Naive thymus-derived CD4-positive, alpha-beta T cell (primary cell): Measurements from ENCODE around the gene ABCB11. TPM values are rescaled to one million over a fixed set of nuclear protein-coding genes. Genes with fewer than 3 reads are reported as not detected.
"Not testable (repeated sequence)": the region's sequence is repeated elsewhere in the genome, so short reads cannot be mapped to it uniquely, and the experiment has no call there.

ENCODE experiments used
- ATAC-seq: fragments of 150-1000 bp; cut with Tn5 transposase; 2 replicates; pipeline ENCODE4 v1.10.0; 2021; ENCODE audit warnings: mild to moderate bottlenecking, moderate library complexity
- CTCF ChIA-PET: fragments of 350-600 bp; sonication (Branson Sonifier 250); formaldehyde crosslinking; loops from one replicate; lab custom pipeline; 2021; ENCODE audit warnings: antibody characterized with exemption; lab: Charles Lee
- POLR2A ChIA-PET: fragments of 350-600 bp; sonication (Branson Sonifier 250); formaldehyde crosslinking; loops from one replicate; lab custom pipeline; 2021; ENCODE audit warnings: antibody characterized with exemption, inconsistent platforms; lab: Charles Lee
- DNase-seq, 9 donors: peaks; one replicate each; pipeline versions ENCODE4 v3.0.0 to v3.0.0-alpha.2; 2020 to 2022; ENCODE audit warnings: mixed read lengths in 1 of 9
- H3K27ac ChIP-seq: one replicate; pipeline ENCODE4 v1.7.0; 2013; ENCODE audit warnings: mild to moderate bottlenecking, low read depth, low read length, moderate library complexity
- H3K27me3 ChIP-seq, 2 donors: one replicate each; pipeline ENCODE4 v1.7.0; 2013; ENCODE audit warnings: low read length in 2 of 2, mild to moderate bottlenecking in 2 of 2, moderate library complexity in 2 of 2; ENCODE audit not compliant: control insufficient read depth in 2 of 2, insufficient read depth in 2 of 2
- H3K36me3 ChIP-seq, 3 experiments: 1 replicate in 2 of 3; 2 replicates in 1 of 3; pipeline ENCODE4 v1.7.0; 2013; ENCODE audit warnings: low read length in 3 of 3, mild to moderate bottlenecking in 3 of 3, moderate library complexity in 1 of 3; ENCODE audit not compliant: insufficient read depth in 3 of 3, control insufficient read depth in 2 of 3
- H3K4me1 ChIP-seq, 2 donors: one replicate each; pipeline ENCODE4 v1.7.0; 2013; ENCODE audit warnings: low read length in 2 of 2, mild to moderate bottlenecking in 2 of 2, moderate library complexity in 1 of 2; ENCODE audit not compliant: control insufficient read depth in 2 of 2, insufficient read depth in 2 of 2
- H3K4me3 ChIP-seq: 2 replicates; pipeline ENCODE4 v1.7.0; 2013; ENCODE audit warnings: mild to moderate bottlenecking, low read length
- H3K9me3 ChIP-seq, 3 experiments: 1 replicate in 2 of 3; 2 replicates in 1 of 3; pipeline ENCODE4 v1.7.0; 2013; ENCODE audit warnings: low read length in 3 of 3; ENCODE audit not compliant: control insufficient read depth in 2 of 3
- H3K27ac Mint-ChIP-seq, 9 donors: one replicate each; pipeline ENCODE4 v1.8.0; 2020 to 2022; ENCODE audit warnings: mixed read lengths in 9 of 9, mild to moderate bottlenecking in 8 of 9, moderate library complexity in 5 of 9, inconsistent platforms in 2 of 9
- H3K27me3 Mint-ChIP-seq, 5 donors: one replicate each; pipeline ENCODE4 v1.8.0; 2021 to 2022; ENCODE audit warnings: mixed read lengths in 5 of 5, mild to moderate bottlenecking in 1 of 5
- H3K36me3 Mint-ChIP-seq, 5 donors: one replicate each; pipeline ENCODE4 v1.8.0; 2020 to 2022; ENCODE audit warnings: mixed read lengths in 5 of 5, mild to moderate bottlenecking in 3 of 5, inconsistent platforms in 1 of 5
- H3K4me1 Mint-ChIP-seq, 7 donors: one replicate each; pipeline ENCODE4 v1.8.0; 2020 to 2022; ENCODE audit warnings: mixed read lengths in 7 of 7, mild to moderate bottlenecking in 3 of 7, inconsistent platforms in 1 of 7
- H3K4me3 Mint-ChIP-seq, 10 donors: one replicate each; pipeline ENCODE4 v1.8.0; 2020 to 2022; ENCODE audit warnings: mild to moderate bottlenecking in 10 of 10, mixed read lengths in 10 of 10, moderate library complexity in 6 of 10, inconsistent platforms in 2 of 10
- H3K9me3 Mint-ChIP-seq, 11 donors: one replicate each; pipeline ENCODE4 v1.8.0; 2020 to 2022; ENCODE audit warnings: mixed read lengths in 11 of 11, mild to moderate bottlenecking in 4 of 11, inconsistent platforms in 1 of 11, moderate library complexity in 1 of 11
- intact Hi-C, 2 donors: fragments of 100-400 bp; cut with micrococcal nuclease; formaldehyde crosslinking; loops; one replicate each; pipeline ENCODE4 v1.15.1; 2023
- polyA plus RNA-seq, 2 donors: library from polyadenylated mRNA; unstranded; fragments of 300-500 nt; fragmentation: Illumina TruSeq; gene quantifications; one replicate each; pipeline ENCODE4 v1.2.3, GENCODE V29; 2021
- total RNA-seq, 6 experiments: library from RNA in 5 of 6; stranded (reverse) in 5 of 6; gene quantifications; 1 replicate in 5 of 6; 2 replicates in 1 of 6; pipeline ENCODE4 v1.2.3 and lab custom pipeline; 2021 to 2026

ABCB11 gene
- total and polyA plus RNA-seq, 7 experiments from 2014 or later, result not detected

DNA sequence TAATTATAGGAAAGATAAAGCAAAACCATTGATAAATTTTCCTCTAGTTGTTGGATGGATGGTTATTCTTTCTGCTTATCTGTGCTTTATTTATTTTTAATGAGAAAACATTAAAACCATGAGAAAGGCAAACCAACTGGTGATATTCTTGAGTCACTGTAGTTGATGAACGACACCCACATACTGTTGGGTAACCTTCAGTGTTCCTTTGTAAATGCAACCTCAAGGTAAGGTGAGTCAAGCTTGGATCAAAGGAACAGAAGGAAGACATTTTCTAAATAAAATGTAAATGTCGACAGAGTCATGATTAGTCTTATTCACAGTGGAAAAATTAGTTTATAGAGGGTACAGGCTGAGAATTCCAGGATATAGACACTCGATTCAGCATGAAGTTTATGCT is 12.7 kb downstream of the ABCB11 start:
- Histone ChIP-seq H3K4me3 (no peak overlapping the region), H3K4me1 (no peaks in the 10 kb centered on the region), H3K9me3 (no peaks in the 10 kb centered on the region), H3K27ac (no peak overlapping the region), H3K27me3 (no peaks in the 10 kb centered on the region), H3K36me3 (no peaks in the 10 kb centered on the region)
- peaks cover 0 to 4% (median 0%) of the 10 kb centered on the region in 11 donors for H3K9me3 Mint-ChIP-seq
- DNase-seq, result no peak
- POLR2A ChIA-PET, result no interaction called here
- intact Hi-C loops, result loop anchor here in 1 of 2 donors (5.0 kb wide), 1 partner anchor 89 kb away; no protein-coding TSS in a partner anchor
- H3K27ac Mint-ChIP-seq, result no peak overlapping the region
- no peak for ATAC-seq
- CTCF ChIA-PET, result no interaction called here
- H3K27me3 Mint-ChIP-seq, result peaks cover 0 to 10% (median 8%) of the 10 kb centered on the region in 5 donors
- no peak overlapping the region for H3K4me3 Mint-ChIP-seq
- peaks cover 0 to 4% (median 0%) of the 10 kb centered on the region in 5 donors for H3K36me3 Mint-ChIP-seq
- H3K4me1 Mint-ChIP-seq, result peaks cover 0 to 4% (median 0%) of the 10 kb centered on the region in 7 donors

DNA sequence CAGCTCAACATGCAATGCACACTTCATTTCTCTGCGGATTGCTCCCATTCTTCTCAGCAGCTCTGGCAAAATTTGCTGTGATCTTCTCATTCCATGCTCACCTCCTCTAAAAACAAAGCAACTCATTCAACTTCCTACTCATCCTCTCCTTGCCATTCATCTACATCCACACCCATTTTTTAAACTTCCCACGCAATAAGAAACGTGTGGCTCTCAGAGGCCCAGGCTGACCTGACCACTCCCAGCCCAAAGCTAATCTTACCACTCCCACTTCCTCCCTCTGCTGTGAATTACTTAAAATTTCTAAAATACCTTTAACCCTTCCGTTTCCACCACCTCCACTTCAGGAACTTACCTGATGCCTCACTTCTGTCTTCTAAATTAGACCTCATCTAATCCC is 15.2 kb downstream of the ABCB11 start:
- H3K36me3 Mint-ChIP-seq, result peaks cover 0 to 4% (median 0%) of the 10 kb centered on the region in 5 donors
- H3K9me3 Mint-ChIP-seq, result peaks cover 0 to 4% (median 0%) of the 10 kb centered on the region in 11 donors
- Histone ChIP-seq H3K36me3 (no peaks in the 10 kb centered on the region), H3K4me1 (no peaks in the 10 kb centered on the region), H3K4me3 (no peak overlapping the region), H3K27me3 (no peaks in the 10 kb centered on the region), H3K9me3 (no peaks in the 10 kb centered on the region), H3K27ac (no peak overlapping the region)
- H3K4me3 Mint-ChIP-seq, result no peak overlapping the region
- H3K4me1 Mint-ChIP-seq, result peaks cover 0 to 4% (median 0%) of the 10 kb centered on the region in 7 donors
- ChIA-PET POLR2A (no interaction called here), CTCF (no interaction called here)
- ATAC-seq (no peak), DNase-seq (no peak)
- peaks cover 0 to 10% (median 6%) of the 10 kb centered on the region in 5 donors for H3K27me3 Mint-ChIP-seq
- no peak overlapping the region for H3K27ac Mint-ChIP-seq
- intact Hi-C loops, result loop anchor here in 1 of 2 donors (5.0 kb wide), 1 partner anchor 91 kb away; no protein-coding TSS in a partner anchor

DNA sequence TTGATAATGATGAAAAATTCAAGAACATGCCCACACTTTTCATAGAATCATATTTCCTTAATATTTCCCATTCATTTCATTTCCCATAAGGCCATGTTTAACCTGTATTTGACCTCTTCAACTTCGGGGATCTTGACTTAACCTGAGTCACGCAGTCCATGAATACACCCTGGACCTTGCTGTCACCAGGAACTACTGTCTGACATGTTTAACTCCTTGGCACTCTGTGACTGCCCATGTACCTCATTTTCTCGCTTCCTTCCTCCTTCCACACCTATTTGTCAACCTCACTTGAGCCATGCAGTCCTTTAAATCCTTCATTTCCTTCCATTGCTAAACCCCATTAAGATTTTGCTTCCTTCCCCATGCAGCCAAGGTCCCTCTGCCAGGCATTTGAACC is 16.3 kb downstream of the ABCB11 start:
- Mint-ChIP-seq H3K4me3 (no peak overlapping the region), H3K27ac (no peak overlapping the region), H3K4me1 (peaks cover 0 to 4% (median 0%) of the 10 kb centered on the region in 7 donors), H3K9me3 (peaks cover 0 to 4% (median 0%) of the 10 kb centered on the region in 11 donors), H3K36me3 (peaks cover 0 to 4% (median 0%) of the 10 kb centered on the region in 5 donors), H3K27me3 (peaks cover 0 to 10% (median 5%) of the 10 kb centered on the region in 5 donors)
- Histone ChIP-seq H3K4me3 (no peak overlapping the region), H3K27ac (no peak overlapping the region), H3K4me1 (no peaks in the 10 kb centered on the region), H3K36me3 (no peaks in the 10 kb centered on the region), H3K27me3 (no peaks in the 10 kb centered on the region), H3K9me3 (no peaks in the 10 kb centered on the region)
- ChIA-PET CTCF (no interaction called here), POLR2A (no interaction called here)
- no peak for ATAC-seq
- no peak for DNase-seq
- intact Hi-C loops, result loop anchor here in 1 of 2 donors (5.0 kb wide), 1 partner anchor 93 kb away; no protein-coding TSS in a partner anchor

DNA sequence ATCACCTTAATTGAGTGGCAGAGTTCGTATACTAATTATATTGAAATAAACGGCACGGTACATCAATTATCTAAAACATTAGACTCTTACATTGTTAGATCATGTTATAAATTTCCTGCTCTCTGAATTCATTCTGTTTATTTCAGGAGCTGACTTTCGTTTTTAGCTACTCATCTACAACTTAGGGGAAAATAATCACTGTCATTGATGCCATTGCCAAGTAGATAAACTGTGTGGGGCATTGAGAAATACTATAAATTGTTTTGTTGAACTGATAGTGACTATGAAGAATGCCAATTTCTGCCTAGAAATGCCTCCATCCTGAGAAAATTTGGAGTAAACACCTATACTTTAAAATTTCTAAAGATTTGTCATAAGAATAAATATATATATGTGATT is 17.5 kb downstream of the ABCB11 start:
- Mint-ChIP-seq H3K27ac (no peak overlapping the region), H3K27me3 (peaks cover 0 to 10% (median 4%) of the 10 kb centered on the region in 5 donors), H3K4me1 (peaks cover 0 to 4% (median 0%) of the 10 kb centered on the region in 7 donors), H3K9me3 (peaks cover 0 to 4% (median 0%) of the 10 kb centered on the region in 11 donors), H3K36me3 (peaks cover 0 to 4% (median 0%) of the 10 kb centered on the region in 5 donors), H3K4me3 (no peak overlapping the region)
- Histone ChIP-seq H3K27me3 (no peaks in the 10 kb centered on the region), H3K4me1 (no peaks in the 10 kb centered on the region), H3K36me3 (no peaks in the 10 kb centered on the region), H3K27ac (no peak overlapping the region), H3K9me3 (no peaks in the 10 kb centered on the region), H3K4me3 (no peak overlapping the region)
- intact Hi-C loops, result no loop called here
- CTCF ChIA-PET, result no interaction called here
- POLR2A ChIA-PET, result no interaction called here
- no peak for DNase-seq
- ATAC-seq, result no peak

DNA sequence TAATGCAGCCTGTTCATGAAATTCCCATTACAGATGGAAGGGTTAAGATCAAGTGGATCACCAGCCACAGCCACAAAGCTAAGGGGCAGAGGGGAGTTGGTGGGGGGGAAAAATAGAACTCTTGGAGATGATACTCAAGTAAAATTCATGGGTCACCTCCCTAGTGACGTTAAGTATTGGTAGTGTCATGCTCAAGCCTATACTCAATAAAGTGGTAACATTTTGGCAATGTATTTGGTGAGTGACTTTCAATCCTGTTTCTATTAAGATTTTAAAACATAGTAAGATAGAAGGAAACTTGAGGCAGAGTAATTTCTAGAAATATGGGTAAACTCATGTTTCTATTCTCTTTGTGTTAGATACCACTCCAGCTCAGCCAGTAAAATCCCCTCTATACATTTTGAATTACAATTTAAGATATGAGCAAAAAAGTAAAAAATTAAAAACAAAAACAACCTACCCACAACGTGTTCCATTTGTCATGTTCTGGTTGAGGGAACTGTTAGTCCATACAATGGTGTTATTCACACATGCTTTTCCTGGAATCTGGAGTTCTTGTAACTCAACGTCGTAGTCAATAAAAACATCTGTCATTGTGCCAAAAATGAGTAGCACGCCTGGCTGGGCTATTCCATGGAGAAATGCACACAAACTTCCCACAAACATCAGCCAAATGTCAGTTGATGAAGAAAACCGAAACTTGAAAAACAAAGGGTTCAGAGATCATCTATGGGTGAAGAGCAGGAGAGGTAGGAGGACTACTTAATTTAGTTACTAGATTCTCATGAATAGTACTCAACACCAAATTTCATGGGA is 18.1 kb downstream of the ABCB11 start:
- DNase-seq, result no peak
- intact Hi-C loops, result no loop called here
- no peak overlapping the region for H3K4me3 Mint-ChIP-seq
- Histone ChIP-seq H3K4me3 (no peak overlapping the region), H3K4me1 (no peaks in the 10 kb centered on the region), H3K36me3 (no peaks in the 10 kb centered on the region), H3K9me3 (no peaks in the 10 kb centered on the region), H3K27ac (no peak overlapping the region), H3K27me3 (no peaks in the 10 kb centered on the region)
- no peak for ATAC-seq
- H3K4me1 Mint-ChIP-seq, result peaks cover 0 to 8% (median 4%) of the 10 kb centered on the region in 7 donors
- H3K27ac Mint-ChIP-seq, result no peak overlapping the region
- ChIA-PET POLR2A (no interaction called here), CTCF (no interaction called here)
- H3K9me3 Mint-ChIP-seq, result peaks cover 0 to 4% (median 0%) of the 10 kb centered on the region in 11 donors
- peaks cover 0 to 4% (median 0%) of the 10 kb centered on the region in 5 donors for H3K36me3 Mint-ChIP-seq
- peaks cover 0 to 10% (median 4%) of the 10 kb centered on the region in 5 donors for H3K27me3 Mint-ChIP-seq

DNA sequence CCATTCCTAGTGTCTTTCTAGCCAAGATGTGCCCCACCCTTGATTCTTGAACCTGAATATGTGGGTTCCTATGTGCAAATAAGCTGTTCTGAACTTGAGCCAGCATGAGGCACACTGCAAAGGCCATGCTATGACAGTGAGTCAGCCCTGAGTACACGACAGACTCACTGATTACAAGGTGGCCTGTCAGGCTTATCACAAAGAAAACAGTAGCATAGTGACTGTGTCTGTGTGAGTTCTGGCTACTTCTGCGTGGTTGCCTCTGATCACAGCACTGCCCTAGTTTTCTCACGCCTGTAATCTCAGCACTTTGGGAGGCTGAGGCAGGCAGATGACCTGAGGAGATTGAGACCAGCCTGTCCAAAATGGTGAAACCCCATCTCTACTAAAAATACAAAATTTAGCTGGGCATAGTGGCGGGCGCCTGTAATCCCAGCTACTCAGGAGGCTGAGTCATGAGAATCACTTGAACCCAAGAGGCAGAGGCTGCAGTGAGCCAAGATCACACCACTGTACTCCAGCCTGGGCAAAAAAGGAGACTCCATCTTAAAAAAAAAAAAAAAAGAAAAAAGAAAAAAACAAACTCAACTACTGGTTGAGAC is 18.8 kb downstream of the ABCB11 start:
- H3K27me3 Mint-ChIP-seq, H3K36me3 Mint-ChIP-seq, H3K27me3 ChIP-seq, H3K9me3 Mint-ChIP-seq, H3K4me3 Mint-ChIP-seq, H3K9me3 ChIP-seq, intact Hi-C loops, H3K27ac ChIP-seq, CTCF ChIA-PET, H3K4me1 ChIP-seq, POLR2A ChIA-PET, H3K27ac Mint-ChIP-seq, DNase-seq, H3K4me3 ChIP-seq, ATAC-seq, H3K36me3 ChIP-seq: not testable (repeated sequence)
- H3K4me1 Mint-ChIP-seq, result peaks cover 0 to 14% (median 9%) of the 10 kb centered on the region in 7 donors
